Type B pancreatic cell (in vitro differentiated cells): ENCODE measurements around the gene CACNA1C. TPM values are rescaled to one million over a fixed set of nuclear protein-coding genes. Genes with fewer than 3 reads are reported as not detected.
A peak's percentile ranks its signal among the peaks of the same experiment; 100 is the strongest.

Experiments used
- DNase-seq: peaks from one replicate; pipeline ENCODE4 v3.0.0; 2021; ENCODE audit warnings: mixed read lengths; ENCODE audit not compliant: unreplicated experiment; ENCODE audit errors: extremely low spot score
- H3K27ac Mint-ChIP-seq: 2 replicates; pipeline ENCODE4 v1.8.0; 2021; ENCODE audit warnings: mild to moderate bottlenecking, mixed read lengths
- H3K27me3 Mint-ChIP-seq: 2 replicates; pipeline ENCODE4 v1.8.0; 2021; ENCODE audit warnings: mixed read lengths
- H3K36me3 Mint-ChIP-seq: 2 replicates; pipeline ENCODE4 v1.8.0; 2021; ENCODE audit warnings: mixed read lengths
- H3K4me1 Mint-ChIP-seq: one replicate; pipeline ENCODE4 v1.8.0; 2021; ENCODE audit warnings: mixed read lengths; ENCODE audit not compliant: unreplicated experiment
- H3K4me3 Mint-ChIP-seq: 2 replicates; pipeline ENCODE4 v1.8.0; 2021; ENCODE audit warnings: mild to moderate bottlenecking, mixed read lengths
- H3K9me3 Mint-ChIP-seq: 2 replicates; pipeline ENCODE4 v1.8.0; 2021; ENCODE audit warnings: mixed read lengths
- total RNA-seq: library from RNA; stranded (reverse); gene quantifications from 2 replicates; pipeline ENCODE4 v1.2.1, GENCODE V29; 2021; ENCODE audit warnings: low replicate concordance
- TF ChIP-seq, protein P1 (sequence below): fragments of 200-600 bp; sonication (generic); conservative IDR thresholded peaks from 2 replicates; pipeline ENCODE4 v1.5.0; 2021; ENCODE audit warnings: antibody characterized with exemption, mild to moderate bottlenecking

CACNA1C gene
- total RNA-seq, 1 donor from 2014 or later, result 14.3 TPM

DNA sequence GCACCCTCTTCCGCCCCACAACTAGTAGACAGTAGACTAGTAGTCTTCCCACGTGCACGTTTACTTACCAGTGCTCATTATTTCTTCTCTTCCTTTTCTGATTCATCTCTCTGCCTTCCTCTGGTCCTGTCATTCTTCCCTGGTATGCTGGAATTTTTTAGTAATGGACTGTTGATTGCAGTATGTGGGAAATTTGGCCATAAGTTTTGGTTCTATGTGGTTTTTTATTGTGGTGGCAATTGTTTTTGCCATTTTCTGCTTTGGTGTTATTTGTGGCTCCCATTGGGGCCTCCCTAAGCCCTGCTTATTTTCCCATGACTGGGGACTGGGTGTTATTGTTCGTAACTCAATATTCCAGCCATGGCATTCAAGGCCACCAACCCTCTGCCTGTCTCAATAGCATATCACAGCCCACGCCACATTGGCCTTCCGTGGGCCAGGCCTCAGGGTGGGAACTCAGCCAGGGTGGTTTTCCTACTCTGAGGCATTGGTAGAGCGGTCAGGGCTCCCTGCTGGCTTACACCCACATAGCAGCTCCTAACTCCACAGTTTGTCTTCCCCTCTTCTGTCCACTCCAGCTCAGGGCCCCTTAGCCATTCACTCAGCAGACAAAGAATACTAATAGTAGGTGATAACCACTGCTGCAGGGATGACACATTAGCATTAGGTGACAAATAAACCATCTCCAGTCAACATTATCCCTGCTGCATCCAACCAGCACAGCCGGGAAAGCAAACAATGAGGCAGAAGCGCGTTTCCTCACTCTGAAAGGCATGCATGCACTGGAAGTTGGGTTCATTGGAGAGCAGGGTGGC is 321.5 kb downstream of the CACNA1C start:
- Mint-ChIP-seq H3K9me3 (peaks cover 3% of the 10 kb centered on the region), H3K4me1 (no peaks in the 10 kb centered on the region), H3K4me3 (no peak overlapping the region), H3K27ac (no peak overlapping the region), H3K27me3 (peaks cover 22% of the 10 kb centered on the region), H3K36me3 (peaks cover 7% of the 10 kb centered on the region)
- DNase-seq, result no peak
- TF ChIP-seq, protein P1, sequence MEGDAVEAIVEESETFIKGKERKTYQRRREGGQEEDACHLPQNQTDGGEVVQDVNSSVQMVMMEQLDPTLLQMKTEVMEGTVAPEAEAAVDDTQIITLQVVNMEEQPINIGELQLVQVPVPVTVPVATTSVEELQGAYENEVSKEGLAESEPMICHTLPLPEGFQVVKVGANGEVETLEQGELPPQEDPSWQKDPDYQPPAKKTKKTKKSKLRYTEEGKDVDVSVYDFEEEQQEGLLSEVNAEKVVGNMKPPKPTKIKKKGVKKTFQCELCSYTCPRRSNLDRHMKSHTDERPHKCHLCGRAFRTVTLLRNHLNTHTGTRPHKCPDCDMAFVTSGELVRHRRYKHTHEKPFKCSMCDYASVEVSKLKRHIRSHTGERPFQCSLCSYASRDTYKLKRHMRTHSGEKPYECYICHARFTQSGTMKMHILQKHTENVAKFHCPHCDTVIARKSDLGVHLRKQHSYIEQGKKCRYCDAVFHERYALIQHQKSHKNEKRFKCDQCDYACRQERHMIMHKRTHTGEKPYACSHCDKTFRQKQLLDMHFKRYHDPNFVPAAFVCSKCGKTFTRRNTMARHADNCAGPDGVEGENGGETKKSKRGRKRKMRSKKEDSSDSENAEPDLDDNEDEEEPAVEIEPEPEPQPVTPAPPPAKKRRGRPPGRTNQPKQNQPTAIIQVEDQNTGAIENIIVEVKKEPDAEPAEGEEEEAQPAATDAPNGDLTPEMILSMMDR, result no peak

DNA sequence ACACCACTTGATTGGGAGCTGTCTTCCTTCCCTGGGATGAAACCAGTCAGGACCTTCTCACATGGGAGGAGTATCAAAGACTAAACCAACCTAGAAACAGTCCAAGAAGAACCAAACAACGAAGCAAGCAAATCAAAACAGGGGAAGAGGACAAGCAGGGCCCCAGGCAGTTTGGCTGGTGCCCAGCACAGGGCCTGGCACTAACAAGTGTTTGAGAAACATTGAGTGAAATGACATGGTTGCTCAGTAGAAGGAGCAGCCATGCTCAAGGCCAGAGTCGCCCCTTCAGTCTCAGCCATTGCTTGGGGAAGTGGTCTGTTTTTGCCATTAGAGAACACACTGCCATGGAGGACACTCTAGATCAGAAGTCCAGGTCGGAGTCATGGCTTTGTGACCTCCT is 323.1 kb downstream of the CACNA1C start:
- Mint-ChIP-seq H3K4me1 (no peaks in the 10 kb centered on the region), H3K27ac (peak overlapping the region; percentile 21), H3K4me3 (no peak overlapping the region), H3K36me3 (peaks cover 5% of the 10 kb centered on the region), H3K27me3 (peaks cover 19% of the 10 kb centered on the region), H3K9me3 (peaks cover 3% of the 10 kb centered on the region)
- no peak for DNase-seq
- TF ChIP-seq, protein P1, result no peak

DNA sequence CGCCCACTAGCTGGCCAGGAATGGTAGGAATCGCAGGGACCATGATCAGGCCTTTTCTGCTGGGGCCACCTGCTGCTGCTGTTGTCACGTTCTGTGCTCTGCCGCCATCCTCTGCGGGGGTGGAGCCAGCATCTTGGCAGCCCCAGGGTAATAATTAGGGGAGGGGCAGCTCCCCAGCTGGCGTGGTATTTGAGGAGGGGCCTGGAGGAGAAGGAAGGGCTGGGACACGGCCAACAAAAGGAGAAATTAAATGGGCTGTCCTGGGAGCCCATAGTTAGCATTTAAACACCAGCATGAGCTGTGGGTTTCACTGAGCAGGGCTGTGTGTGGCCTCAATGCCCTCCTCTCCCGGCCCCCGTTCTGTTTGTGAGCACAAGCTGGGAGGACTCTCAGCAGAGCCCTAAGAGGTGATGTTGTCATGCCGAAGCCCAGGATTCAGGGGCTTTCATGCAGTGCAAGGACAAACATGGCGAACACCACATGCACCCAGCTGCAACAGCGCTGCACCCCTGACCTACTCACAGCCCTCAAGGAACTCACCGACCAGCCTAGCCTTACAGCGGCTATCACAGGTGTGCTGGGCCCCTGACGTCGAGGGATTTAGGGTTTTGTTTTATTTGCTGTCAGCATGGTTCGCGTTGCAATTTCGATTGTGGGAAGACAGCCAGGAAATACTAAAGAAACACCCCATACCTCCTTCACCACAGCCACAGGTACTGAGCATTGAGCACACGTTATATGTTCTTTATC is 324.3 kb downstream of the CACNA1C start:
- H3K36me3 Mint-ChIP-seq, result peaks cover 3% of the 10 kb centered on the region
- no peak overlapping the region for H3K27ac Mint-ChIP-seq
- no peaks in the 10 kb centered on the region for H3K4me1 Mint-ChIP-seq
- peaks cover 3% of the 10 kb centered on the region for H3K9me3 Mint-ChIP-seq
- peaks cover 15% of the 10 kb centered on the region for H3K27me3 Mint-ChIP-seq
- TF ChIP-seq, protein P1, result no peak
- H3K4me3 Mint-ChIP-seq, result no peak overlapping the region
- no peak for DNase-seq

DNA sequence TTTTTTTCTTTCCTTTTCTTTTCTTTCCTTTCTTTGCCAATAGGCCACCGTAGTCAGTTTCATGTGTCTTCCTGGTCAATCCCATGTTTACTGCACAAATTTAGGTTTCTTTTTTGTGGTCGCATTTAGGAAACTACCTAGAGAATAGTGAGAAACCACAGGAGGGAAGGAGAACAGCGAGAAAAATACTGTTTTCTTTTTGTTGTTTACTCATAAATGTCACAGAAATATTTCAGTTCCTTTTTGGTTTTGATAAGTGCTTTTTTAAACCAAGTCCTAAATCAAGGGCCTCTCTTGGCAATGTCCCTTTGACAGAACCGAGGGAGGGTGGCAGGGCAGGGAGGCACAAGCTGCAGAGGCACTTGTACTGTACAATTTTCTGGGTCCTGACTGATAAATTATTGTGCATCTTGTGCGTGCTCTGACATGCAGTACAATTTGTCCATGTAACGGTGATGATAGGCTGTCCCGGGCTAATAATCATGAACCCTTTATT is 326.1 kb downstream of the CACNA1C start:
- no peak overlapping the region for H3K27ac Mint-ChIP-seq
- peaks cover 12% of the 10 kb centered on the region for H3K27me3 Mint-ChIP-seq
- no peaks in the 10 kb centered on the region for H3K4me1 Mint-ChIP-seq
- H3K36me3 Mint-ChIP-seq, result peaks cover 3% of the 10 kb centered on the region
- DNase-seq, result no peak
- H3K9me3 Mint-ChIP-seq, result peaks cover 3% of the 10 kb centered on the region
- TF ChIP-seq, protein P1, result no peak
- no peak overlapping the region for H3K4me3 Mint-ChIP-seq

GRCh38 chr12:2380946-2381345 is 328.2 kb downstream of the CACNA1C start:
- H3K4me1 Mint-ChIP-seq, result peaks cover 14% of the 10 kb centered on the region
- DNase-seq, result no peak

More at GRCh38 chr12:2380946-2381345, 328.2 kb downstream of the CACNA1C start:
- Mint-ChIP-seq H3K27me3 (peaks cover 8% of the 10 kb centered on the region), H3K4me3 (no peak overlapping the region), H3K9me3 (peaks cover 7% of the 10 kb centered on the region), H3K27ac (no peak overlapping the region), H3K36me3 (peaks cover 4% of the 10 kb centered on the region)
- TF ChIP-seq, protein P1, result no peak
